HCT116 (cell line): ENCODE results near the gene CHCHD3. TPM values are rescaled to one million over a fixed set of nuclear protein-coding genes. Genes with fewer than 3 reads are reported as not detected.

Experiments used
- ATAC-seq: fragments of 200-7000 bp; cut with Tn5 transposase; 2 replicates; pipeline ENCODE4 v1.9.1; 2020; ENCODE audit warnings: mild to moderate bottlenecking, moderate library complexity
- BruUV-seq: library from RNA; stranded (reverse); fragments of 400-500 nt; replicated peaks from 2 replicates; lab custom pipeline; 2021; lab: Mats Ljungman, UMichigan
- CTCF ChIA-PET: fragments of 300-600 bp; sonication (Branson Sonifier 250); formaldehyde crosslinking; loops from one replicate; lab custom pipeline; 2021; ENCODE audit warnings: antibody characterized with exemption; lab: Charles Lee
- POLR2A ChIA-PET: fragments of 300-600, 350-600 bp; sonication (Branson Sonifier 250); formaldehyde crosslinking; loops from one replicate; lab custom pipeline; 2021; ENCODE audit warnings: antibody characterized with exemption; lab: Charles Lee
- RAD21 ChIA-PET, 2 experiments: fragments of 300-600 bp; sonication (Branson Sonifier 250); formaldehyde crosslinking; loops; one replicate each; lab custom pipeline; 2023; ENCODE audit warnings: low total read pairs in 2 of 2; ENCODE audit not compliant: uncharacterized antibody in 2 of 2, unreplicated experiment in 2 of 2, low non-redundant PET in 1 of 2; lab: Charles Lee
- DNase-seq: peaks from one replicate; pipeline ENCODE4 v3.0.0-alpha.2; 2010; ENCODE audit warnings: low read depth, low spot score
- H2AFZ ChIP-seq: fragments of 200-600 bp; shearing (Covaris generic), sonication (generic); 2 replicates; pipeline ENCODE4 v1.6.1; 2017; ENCODE audit warnings: low read depth, mixed run types, mixed read lengths, antibody characterized with exemption, low read length; ENCODE audit not compliant: poor library complexity, severe bottlenecking
- H3K27ac ChIP-seq: 2 replicates; pipeline ENCODE4 v1.5.1; 2012; ENCODE audit warnings: low read depth, low read length
- H3K27me3 ChIP-seq: fragments of 200-600 bp; sonication (generic); 2 replicates; pipeline ENCODE4 v1.6.1; 2016; ENCODE audit warnings: mixed run types, low read length, mixed read lengths; ENCODE audit not compliant: insufficient read depth
- H3K36me3 ChIP-seq, 2 experiments: fragments of 200-500 bp in 1 of 2; fragments of 200-600 bp in 1 of 2; sonication (Bioruptor generic) in 1 of 2; sonication (generic) in 1 of 2; 2 replicates each; pipeline versions ENCODE4 v1.5.1 to v1.6.1; 2014 to 2016; ENCODE audit warnings: low read length in 2 of 2, inconsistent platforms in 1 of 2, mixed read lengths in 1 of 2, mixed run types in 1 of 2; ENCODE audit not compliant: insufficient read depth in 2 of 2, control insufficient read depth in 1 of 2
- H3K4me1 ChIP-seq, 2 experiments: fragments of 200-600 bp in 1 of 2; sonication (generic) in 1 of 2; 2 replicates each; pipeline versions ENCODE4 v1.5.1 to v1.6.1; 2012 to 2017; ENCODE audit warnings: low read length in 2 of 2, inconsistent platforms in 1 of 2, mild to moderate bottlenecking in 1 of 2, mixed read lengths in 1 of 2, mixed run types in 1 of 2, moderate library complexity in 1 of 2; ENCODE audit not compliant: insufficient read depth in 2 of 2, control insufficient read depth in 1 of 2
- H3K4me2 ChIP-seq: fragments of 200-600 bp; sonication (generic); 2 replicates; pipeline ENCODE4 v1.6.1; 2017; ENCODE audit warnings: mixed run types, low read length, mixed read lengths
- H3K4me3 ChIP-seq, 2 experiments: fragments of 200-600 bp in 1 of 2; sonication (generic) in 1 of 2; replicated peaks in 1 of 2; 2 replicates each; pipeline ENCODE4 v1.5.1; 2011 to 2016; ENCODE audit warnings: low read length in 2 of 2, control low read depth in 1 of 2, low read depth in 1 of 2, mild to moderate bottlenecking in 1 of 2, mixed read lengths in 1 of 2, mixed run types in 1 of 2
- H3K79me2 ChIP-seq: fragments of 200-600 bp; sonication (generic); 2 replicates; pipeline ENCODE4 v1.6.1; 2017; ENCODE audit warnings: mild to moderate bottlenecking, mixed run types, low read length, moderate library complexity, mixed read lengths; ENCODE audit not compliant: insufficient read depth
- H3K9ac ChIP-seq: fragments of 200-600 bp; sonication (generic); 2 replicates; pipeline ENCODE4 v1.6.1; 2016; ENCODE audit warnings: low read length, mixed read lengths
- H3K9me2 ChIP-seq: fragments of 200-600 bp; sonication (generic), shearing (Covaris generic); 2 replicates; pipeline ENCODE4 v1.6.1; 2017; ENCODE audit warnings: mixed run types, mild to moderate bottlenecking, moderate library complexity; ENCODE audit not compliant: insufficient read depth
- H3K9me3 ChIP-seq, 2 experiments: fragments of 200-500 bp in 1 of 2; fragments of 200-600 bp in 1 of 2; sonication (Bioruptor generic) in 1 of 2; sonication (generic) in 1 of 2; 2 replicates each; pipeline ENCODE4 v1.6.1; 2014 to 2017; ENCODE audit warnings: low read length in 2 of 2, mixed read lengths in 2 of 2, inconsistent platforms in 1 of 2, low read depth in 1 of 2, mild to moderate bottlenecking in 1 of 2, mixed run types in 1 of 2, moderate library complexity in 1 of 2; ENCODE audit not compliant: control insufficient read depth in 1 of 2, insufficient read depth in 1 of 2
- H4K20me1 ChIP-seq: fragments of 200-600 bp; sonication (generic), shearing (Covaris generic); 2 replicates; pipeline ENCODE4 v1.6.1; 2017; ENCODE audit warnings: mixed run types, mild to moderate bottlenecking, moderate library complexity; ENCODE audit not compliant: insufficient read depth
- ATF3 ChIP-seq: IDR thresholded peaks from 2 replicates; pipeline ENCODE4 v1.6.1; 2012
- CBX3 ChIP-seq: IDR thresholded peaks from 2 replicates; pipeline ENCODE4 v1.6.1; 2012; ENCODE audit warnings: low read depth
- CEBPB ChIP-seq: IDR thresholded peaks from 2 replicates; pipeline ENCODE4 v1.6.1; 2012; ENCODE audit warnings: low read depth
- CTCF ChIP-seq, 3 experiments: fragments of 200-600 bp in 1 of 3; sonication (generic) in 1 of 3; IDR thresholded peaks in 2 of 3; conservative IDR thresholded peaks in 1 of 3; 2 replicates each; pipeline ENCODE4 v1.5.1; 2012 to 2017; ENCODE audit warnings: low read depth in 2 of 3, low read length in 2 of 3, antibody characterized with exemption in 1 of 3, borderline replicate concordance in 1 of 3, control low read depth in 1 of 3, mild to moderate bottlenecking in 1 of 3, mixed read lengths in 1 of 3, mixed run types in 1 of 3, moderate library complexity in 1 of 3; ENCODE audit not compliant: insufficient read depth in 1 of 3
- EGR1 ChIP-seq: IDR thresholded peaks from 2 replicates; pipeline ENCODE4 v1.6.1; 2012; ENCODE audit warnings: low read depth
- ELF1 ChIP-seq: IDR thresholded peaks from 2 replicates; pipeline ENCODE4 v1.6.1; 2012; ENCODE audit warnings: low read depth, borderline replicate concordance
- EZH2 ChIP-seq: fragments of 200-600 bp; sonication (generic); IDR thresholded peaks from 2 replicates; pipeline ENCODE4 v1.6.1; 2017; ENCODE audit warnings: antibody characterized with exemption, mixed run types
- EZH2phosphoT487 ChIP-seq: fragments of 200-600 bp; IDR thresholded peaks from 2 replicates; pipeline ENCODE4 v1.6.1; 2018; ENCODE audit warnings: antibody characterized with exemption, borderline replicate concordance
- FOSL1 ChIP-seq: IDR thresholded peaks from 2 replicates; pipeline ENCODE4 v1.6.1; 2012; ENCODE audit warnings: low read depth
- MAX ChIP-seq: IDR thresholded peaks from 2 replicates; pipeline ENCODE4 v1.6.1; 2012
- POLR2AphosphoS5 ChIP-seq: IDR thresholded peaks from 2 replicates; pipeline ENCODE4 v1.6.1; 2011; ENCODE audit warnings: mild to moderate bottlenecking, low read depth, low read length, moderate library complexity
- RAD21 ChIP-seq: IDR thresholded peaks from 2 replicates; pipeline ENCODE4 v1.6.1; 2012; ENCODE audit warnings: low read depth, mild to moderate bottlenecking
- REST ChIP-seq: IDR thresholded peaks from 2 replicates; pipeline ENCODE4 v1.6.1; 2012; ENCODE audit warnings: low read depth
- SIN3A ChIP-seq: IDR thresholded peaks from 2 replicates; pipeline ENCODE4 v1.6.1; 2012; ENCODE audit warnings: low read depth
- SP1 ChIP-seq: IDR thresholded peaks from 2 replicates; pipeline ENCODE4 v1.6.1; 2012; ENCODE audit warnings: low read depth
- SRF ChIP-seq: IDR thresholded peaks from 2 replicates; pipeline ENCODE4 v1.6.1; 2012; ENCODE audit warnings: low read depth
- TCF7L2 ChIP-seq: IDR thresholded peaks from 2 replicates; pipeline ENCODE4 v1.7.0; 2011; ENCODE audit warnings: borderline replicate concordance, inconsistent platforms; ENCODE audit not compliant: insufficient read depth, insufficient read length; ENCODE audit errors: extremely low read depth
- ZBTB33 ChIP-seq: IDR thresholded peaks from 2 replicates; pipeline ENCODE4 v1.6.1; 2011; ENCODE audit warnings: mild to moderate bottlenecking, low read length, moderate library complexity; ENCODE audit not compliant: insufficient replicate concordance; ENCODE audit errors: extremely low read depth
- ZFX ChIP-seq: fragments of 450-650 bp; IDR thresholded peaks from 2 replicates; pipeline ENCODE4 v1.6.1; 2017
- ZNF274 ChIP-seq: fragments of 200-500 bp; sonication (Bioruptor generic); IDR thresholded peaks from 2 replicates; pipeline ENCODE4 v1.6.1; 2014; ENCODE audit warnings: mild to moderate bottlenecking, low read depth, low read length, inconsistent platforms
- intact Hi-C: fragments of 100-400 bp; cut with micrococcal nuclease; formaldehyde crosslinking; loops from 2 replicates; pipeline ENCODE4 v1.10.0; 2022
- total RNA-seq: library from RNA; stranded (reverse); gene quantifications from one replicate; pipeline ENCODE4 v1.2.1, GENCODE V29; 2021; ENCODE audit not compliant: unreplicated experiment

CHCHD3 gene
- total RNA-seq, 1 experiment from 2014 or later = 73.5 TPM

- BruUV-seq = no TSS peak
- TF ChIP-seq SRF = no peak
- no peak for TF ChIP-seq CBX3
- TF ChIP-seq EZH2 = no peak
- no peak for TF ChIP-seq RAD21
- no peak for TF ChIP-seq FOSL1
- no peak for TF ChIP-seq MAX
- TF ChIP-seq CTCF (IDR thresholded peaks at IDR 0.05 in 2 of 3, conservative IDR thresholded peaks at IDR 0.05 in 1 of 3; ENCODE audit: borderline replicate concordance in 1 of 3, insufficient read depth in 1 of 3, low read depth in 2 of 3, low read length in 2 of 3) = no peak
- TF ChIP-seq EGR1 = no peak
- TF ChIP-seq ELF1 = no peak
- no peak for TF ChIP-seq ZFX
- TF ChIP-seq CEBPB = no peak
- no peak for TF ChIP-seq EZH2phosphoT487
- no peak for TF ChIP-seq ZBTB33
- TF ChIP-seq TCF7L2 = no peak
- TF ChIP-seq ATF3 = no peak
- TF ChIP-seq SP1 = no peak
- TF ChIP-seq ZNF274 = no peak
- no peak for TF ChIP-seq SIN3A
- no peak for TF ChIP-seq POLR2AphosphoS5
- TF ChIP-seq REST = no peak
- TF ChIP-seq, all 23 proteins: peak for 0
- RAD21 ChIA-PET = no interaction called here
These were observed 234.5 kb downstream of the CHCHD3 start for GRCh38 chr7:132847376-132847775.

More at GRCh38 chr7:132847376-132847775, 234.5 kb downstream of the CHCHD3 start:
- Histone ChIP-seq H3K9ac (no peak overlapping the region), H3K79me2 (no peaks in the 10 kb centered on the region), H3K9me2 (no peaks in the 10 kb centered on the region), H3K4me3 (no peak overlapping the region), H3K36me3 (no peaks in the 10 kb centered on the region), H2AFZ (no peak overlapping the region), H3K9me3 (no peaks in the 10 kb centered on the region), H3K4me1 (no peaks in the 10 kb centered on the region), H3K27ac (no peak overlapping the region), H3K4me2 (no peak overlapping the region), H4K20me1 (0 out of 2 replicates have a peak, but pooled peaks cover under 1% of the 10 kb centered on the region), H3K27me3 (no peaks in the 10 kb centered on the region)
- intact Hi-C loops = no loop called here
- CTCF ChIA-PET = no interaction called here
- DNase-seq = no peak
- POLR2A ChIA-PET = no interaction called here
- no peak for ATAC-seq
